HG03097 (cell line): ENCODE results near the gene LSM2.

Experiments used
- ATAC-seq: cut with Tn5 transposase; IDR thresholded peaks from one replicate; pipeline ENCODE4 v1.9.1; 2021; ENCODE audit not compliant: unreplicated experiment, low FRiP score

The LSM2 gene

DNA sequence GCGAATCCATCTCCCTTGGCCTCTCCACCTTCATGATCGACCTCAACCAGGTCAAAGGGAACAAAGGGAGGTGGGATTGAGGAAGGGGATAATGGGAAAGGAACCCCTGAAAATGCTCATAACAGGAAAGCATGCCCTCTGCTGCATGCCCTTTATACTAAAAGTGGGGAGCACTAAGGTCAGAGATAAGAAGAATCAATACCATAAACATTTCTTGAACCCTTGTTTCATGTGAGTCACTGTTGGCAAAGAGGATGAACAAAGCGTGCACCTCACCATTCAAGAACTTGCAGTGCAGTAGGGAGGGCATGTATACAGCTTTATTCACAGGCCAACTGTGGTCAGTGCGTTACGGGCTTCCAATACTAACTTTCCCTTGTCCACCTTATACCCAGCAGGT lies 46.0 kb downstream of the LSM2 start:
- ATAC-seq = no peak

DNA sequence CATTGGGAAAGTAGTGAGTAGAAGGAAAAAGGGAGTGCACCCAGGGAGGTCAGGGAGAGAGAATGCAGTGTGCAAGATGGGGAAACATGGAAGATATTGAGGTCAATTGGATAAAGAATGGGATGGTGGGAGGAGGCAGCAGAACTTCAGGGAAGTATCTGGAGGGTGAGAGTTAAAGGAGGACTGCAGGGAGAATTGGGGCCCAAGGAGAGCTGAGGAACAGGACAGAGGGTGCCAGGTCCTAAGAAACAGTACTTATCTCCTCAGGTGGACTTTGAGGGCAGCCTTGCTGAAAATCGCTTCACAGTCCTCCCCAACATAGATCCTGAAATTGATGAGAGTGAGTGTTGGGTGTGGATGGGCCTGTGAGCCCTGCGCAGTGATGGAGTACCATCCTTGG lies 48.5 kb downstream of the LSM2 start:
- no peak for ATAC-seq

DNA sequence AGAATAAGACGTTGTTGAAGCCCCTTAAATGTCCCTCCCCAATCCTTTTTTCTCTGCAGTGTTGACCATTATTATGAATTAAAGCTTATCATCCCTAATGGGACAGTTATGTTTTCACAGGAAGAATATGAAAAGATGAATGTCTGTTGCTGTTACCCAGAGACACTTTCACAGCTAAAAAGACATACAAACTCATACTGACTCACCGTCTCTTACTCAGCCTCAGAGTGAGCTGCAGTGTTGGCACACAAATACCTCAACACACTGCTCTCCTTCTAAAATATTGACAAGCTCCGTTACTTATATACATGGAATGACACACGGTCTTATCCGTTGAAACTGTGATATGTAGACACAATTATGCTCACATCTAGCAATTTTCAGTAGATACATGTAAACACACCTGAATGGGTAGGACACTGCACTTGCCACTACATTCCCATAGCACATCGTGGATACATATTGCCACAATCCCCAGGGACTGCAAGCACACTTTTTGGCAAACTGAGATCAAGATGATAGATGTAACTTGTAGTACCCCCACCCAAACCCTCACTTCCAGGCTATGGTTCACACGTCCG lies 53.9 kb downstream of the LSM2 start:
- ATAC-seq = no peak

DNA sequence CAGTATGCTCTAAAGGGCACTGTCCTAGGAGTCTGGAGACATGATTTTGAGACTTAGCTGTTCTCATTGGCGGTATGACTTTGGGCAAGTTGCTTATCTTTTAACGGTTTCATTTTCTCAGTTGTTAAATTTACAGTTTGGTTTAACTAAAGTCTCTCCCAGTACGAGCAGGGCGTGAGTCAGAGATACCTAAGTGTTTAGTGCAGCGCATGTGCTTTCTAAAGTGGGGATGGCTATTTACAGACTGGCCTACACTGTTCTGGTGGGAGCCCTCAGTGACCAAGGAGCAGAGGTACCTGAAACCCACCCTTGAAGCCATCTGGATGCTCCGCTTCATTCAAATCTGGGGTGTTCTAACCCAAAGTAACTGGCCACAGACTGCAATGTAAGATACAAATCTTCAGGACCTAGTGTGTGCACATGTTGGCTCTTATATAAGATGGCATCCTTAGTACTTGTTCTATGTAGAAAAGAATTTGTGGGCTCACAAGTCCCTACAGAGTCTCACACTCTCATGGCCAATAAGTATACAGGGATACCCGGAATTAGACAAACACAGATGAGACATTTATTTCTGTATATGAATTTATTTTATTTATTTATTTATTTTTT lies 56.2 kb downstream of the LSM2 start:
- no peak for ATAC-seq

DNA sequence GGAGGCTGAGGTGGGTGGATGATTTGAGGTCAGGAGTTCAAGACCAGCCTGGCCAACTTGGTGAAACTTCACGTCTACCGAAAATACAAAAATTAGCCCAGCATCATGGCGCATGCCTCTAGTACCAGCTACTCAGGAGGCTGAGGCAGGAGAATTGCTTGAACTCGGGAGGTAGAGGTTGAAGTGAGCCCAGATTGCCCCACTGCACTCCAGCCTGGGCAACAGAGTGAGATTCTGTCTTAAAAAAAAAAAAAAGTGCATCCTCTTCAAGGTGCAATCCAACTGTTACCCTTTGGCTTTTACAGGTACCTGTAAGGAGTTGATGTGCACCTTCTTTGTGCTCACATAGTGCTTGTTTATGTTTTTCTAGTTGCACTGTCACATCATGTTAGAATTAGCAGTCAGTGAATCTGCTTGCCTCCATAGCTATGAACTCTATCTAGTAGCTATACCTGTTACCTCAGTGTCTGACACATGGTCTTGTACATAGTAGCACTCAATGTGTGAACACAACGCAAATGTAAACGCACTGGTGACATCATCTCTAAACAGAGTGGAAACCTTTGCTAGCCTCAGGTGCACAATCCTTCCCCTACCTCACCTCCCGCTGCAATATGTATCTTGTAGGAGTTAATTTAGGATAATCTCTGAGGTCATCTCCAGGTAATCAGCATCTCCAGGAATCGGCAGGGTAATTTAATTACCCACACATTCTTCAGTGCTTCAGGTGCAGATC lies 57.3 kb downstream of the LSM2 start:
- no peak for ATAC-seq
